ENCODE measurements around the gene CDKN3. TPM values are rescaled to one million over a fixed set of nuclear protein-coding genes. Genes with fewer than 3 reads are reported as not detected.

CDKN3 gene
- total RNA-seq, 1 donor from 2014 or later = 2.4 TPM

- no peaks in the 10 kb centered on the region for H3K79me2 ChIP-seq (ENCODE audit: insufficient read depth, low read length)
- H3K27ac ChIP-seq (ENCODE audit: low read depth, low read length) = no peak overlapping the region
- H3K4me2 ChIP-seq (ENCODE audit: low read length) = no peak overlapping the region
- no peaks in the 10 kb centered on the region for H4K20me1 ChIP-seq (ENCODE audit: insufficient read depth, low read length)
- Mint-ChIP-seq H3K4me3 (ENCODE audit: unreplicated experiment) (no peak overlapping the region), H3K27me3 (ENCODE audit: low read depth, unreplicated experiment) (peaks cover 13% of the 10 kb centered on the region), H3K9me3 (ENCODE audit: unreplicated experiment) (peaks cover 2% of the 10 kb centered on the region), H3K27ac (ENCODE audit: unreplicated experiment) (no peak overlapping the region), H3K4me1 (ENCODE audit: low read depth, unreplicated experiment) (peaks cover 8% of the 10 kb centered on the region), H3K36me3 (ENCODE audit: low read depth, unreplicated experiment) (no peaks in the 10 kb centered on the region)
- peaks cover 11% of the 10 kb centered on the region for H3K27me3 ChIP-seq (ENCODE audit: insufficient read depth, low read length)
- DNase-seq (ENCODE audit: low read depth) = peak; percentile 52
- H3K9me3 ChIP-seq (ENCODE audit: insufficient read depth, low read depth, low read length) = no peaks in the 10 kb centered on the region
- H3K4me1 ChIP-seq (ENCODE audit: insufficient read depth, low read length) = no peaks in the 10 kb centered on the region
- no peak overlapping the region for H3K4me3 ChIP-seq (ENCODE audit: insufficient read depth, low read depth, low read length)
- H2AFZ ChIP-seq (ENCODE audit: low read depth, low read length) = no peak overlapping the region
- H3K9ac ChIP-seq (ENCODE audit: low read length) = no peak overlapping the region
- no peak for TF ChIP-seq CTCF (IDR thresholded peaks at IDR 0.05; ENCODE audit: insufficient read depth, low read depth, low read length)
- no peak for TF ChIP-seq EZH2 (IDR thresholded peaks at IDR 0.05; ENCODE audit: insufficient read depth, low read length)
- H3K36me3 ChIP-seq (ENCODE audit: insufficient read depth, low read length) = no peaks in the 10 kb centered on the region
- FAIRE-seq = no peak
Observed at GRCh38 chr14:54383835-54384234, 13.0 kb upstream of the CDKN3 start.

GRCh38 chr14:54385556-54385955 lies 11.3 kb upstream of the CDKN3 start:
- no peaks in the 10 kb centered on the region for H3K4me1 ChIP-seq (ENCODE audit: insufficient read depth, low read length)
- DNase-seq (ENCODE audit: low read depth) (no peak), FAIRE-seq (no peak)
- no peak overlapping the region for H3K27ac Mint-ChIP-seq (ENCODE audit: unreplicated experiment)
- no peak for TF ChIP-seq EZH2 (IDR thresholded peaks at IDR 0.05; ENCODE audit: insufficient read depth, low read length)
- no peak for TF ChIP-seq CTCF (IDR thresholded peaks at IDR 0.05; ENCODE audit: insufficient read depth, low read depth, low read length)
- H3K4me1 Mint-ChIP-seq (ENCODE audit: low read depth, unreplicated experiment) = peaks cover 8% of the 10 kb centered on the region
- H3K9ac ChIP-seq (ENCODE audit: low read length) = no peak overlapping the region
- H3K9me3 Mint-ChIP-seq (ENCODE audit: unreplicated experiment) = peaks cover 2% of the 10 kb centered on the region
- peaks cover 13% of the 10 kb centered on the region for H3K27me3 Mint-ChIP-seq (ENCODE audit: low read depth, unreplicated experiment)
- H3K9me3 ChIP-seq (ENCODE audit: insufficient read depth, low read depth, low read length) = no peaks in the 10 kb centered on the region
- H4K20me1 ChIP-seq (ENCODE audit: insufficient read depth, low read length) = no peaks in the 10 kb centered on the region
- H2AFZ ChIP-seq (ENCODE audit: low read depth, low read length) = no peak overlapping the region
- no peaks in the 10 kb centered on the region for H3K79me2 ChIP-seq (ENCODE audit: insufficient read depth, low read length)
- no peak overlapping the region for H3K4me2 ChIP-seq (ENCODE audit: low read length)
- no peak overlapping the region for H3K4me3 Mint-ChIP-seq (ENCODE audit: unreplicated experiment)
- no peaks in the 10 kb centered on the region for H3K36me3 Mint-ChIP-seq (ENCODE audit: low read depth, unreplicated experiment)
- H3K27me3 ChIP-seq (ENCODE audit: insufficient read depth, low read length) = peaks cover 10% of the 10 kb centered on the region
- H3K4me3 ChIP-seq (ENCODE audit: insufficient read depth, low read depth, low read length) = no peak overlapping the region
- no peak overlapping the region for H3K27ac ChIP-seq (ENCODE audit: low read depth, low read length)
- H3K36me3 ChIP-seq (ENCODE audit: insufficient read depth, low read length) = no peaks in the 10 kb centered on the region

GRCh38 chr14:54387328-54387727 lies 9.5 kb upstream of the CDKN3 start:
- peaks cover 10% of the 10 kb centered on the region for H3K27me3 ChIP-seq (ENCODE audit: insufficient read depth, low read length)
- H3K4me2 ChIP-seq (ENCODE audit: low read length) = no peak overlapping the region

More at GRCh38 chr14:54387328-54387727, 9.5 kb upstream of the CDKN3 start:
- Mint-ChIP-seq H3K9me3 (ENCODE audit: unreplicated experiment) (peaks cover 2% of the 10 kb centered on the region), H3K27ac (ENCODE audit: unreplicated experiment) (no peak overlapping the region), H3K4me3 (ENCODE audit: unreplicated experiment) (no peak overlapping the region), H3K4me1 (ENCODE audit: low read depth, unreplicated experiment) (peaks cover 6% of the 10 kb centered on the region), H3K27me3 (ENCODE audit: low read depth, unreplicated experiment) (peaks cover 17% of the 10 kb centered on the region), H3K36me3 (ENCODE audit: low read depth, unreplicated experiment) (peaks cover 2% of the 10 kb centered on the region)
- no peak overlapping the region for H3K27ac ChIP-seq (ENCODE audit: low read depth, low read length)
- no peak overlapping the region for H3K4me3 ChIP-seq (ENCODE audit: insufficient read depth, low read depth, low read length)
- FAIRE-seq = no peak
- no peak for DNase-seq (ENCODE audit: low read depth)
- no peaks in the 10 kb centered on the region for H4K20me1 ChIP-seq (ENCODE audit: insufficient read depth, low read length)
- H2AFZ ChIP-seq (ENCODE audit: low read depth, low read length) = no peak overlapping the region
- no peaks in the 10 kb centered on the region for H3K4me1 ChIP-seq (ENCODE audit: insufficient read depth, low read length)
- H3K9me3 ChIP-seq (ENCODE audit: insufficient read depth, low read depth, low read length) = no peaks in the 10 kb centered on the region
- H3K79me2 ChIP-seq (ENCODE audit: insufficient read depth, low read length) = no peaks in the 10 kb centered on the region
- TF ChIP-seq EZH2 (IDR thresholded peaks at IDR 0.05; ENCODE audit: insufficient read depth, low read length) (no peak), CTCF (IDR thresholded peaks at IDR 0.05; ENCODE audit: insufficient read depth, low read depth, low read length) (no peak)
- no peaks in the 10 kb centered on the region for H3K36me3 ChIP-seq (ENCODE audit: insufficient read depth, low read length)
- no peak overlapping the region for H3K9ac ChIP-seq (ENCODE audit: low read length)
